ENCODE measurements around the gene CACNA1A. TPM values are rescaled to one million over a fixed set of nuclear protein-coding genes. Genes with fewer than 3 reads are reported as not detected.

Gene CACNA1A
- total RNA-seq, 1 donor from 2014 or later = 16.5 TPM

DNA sequence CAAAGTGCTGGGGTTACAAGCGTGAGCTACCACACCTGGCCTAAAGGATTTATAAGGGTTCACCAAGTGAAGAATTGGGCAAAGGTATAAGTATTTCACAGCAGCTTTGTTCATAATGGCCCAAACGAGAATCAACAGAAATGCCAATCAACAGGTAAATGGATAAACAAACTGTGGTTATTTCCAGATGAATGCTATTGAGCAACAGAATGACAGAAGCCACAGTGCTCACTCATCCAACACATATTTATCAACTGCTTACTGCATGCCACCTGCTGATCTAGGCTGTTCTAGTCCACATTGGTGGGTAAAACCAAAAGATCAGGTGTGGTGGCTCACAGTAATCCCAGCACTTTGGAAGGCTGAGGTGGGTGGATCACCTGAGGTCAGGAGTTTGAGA is 27.7 kb downstream of the CACNA1A start:
- no peak overlapping the region for H3K27ac ChIP-seq

DNA sequence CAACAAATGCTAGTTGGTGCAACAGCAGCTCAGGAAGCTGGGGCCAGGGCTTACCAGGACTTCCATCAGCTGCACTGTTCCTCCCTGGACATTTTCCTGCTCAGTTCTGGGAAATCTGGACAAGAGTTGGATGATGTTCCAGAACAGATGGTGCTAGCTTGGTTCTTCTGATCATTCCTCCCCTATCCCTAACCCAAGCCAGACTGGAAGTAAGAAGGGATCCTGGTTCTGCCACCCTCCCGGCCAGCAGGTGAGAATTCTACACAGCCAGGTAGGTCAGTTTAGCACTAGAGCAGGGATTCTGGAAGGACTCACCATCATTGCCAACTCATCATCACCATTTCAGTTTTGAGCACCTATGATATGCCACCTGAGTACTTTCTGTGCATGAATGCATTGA is 30.2 kb downstream of the CACNA1A start:
- H3K36me3 ChIP-seq = no peaks in the 10 kb centered on the region
- Mint-ChIP-seq H3K4me1 (no peaks in the 10 kb centered on the region), H3K9me3 (peaks cover 17% of the 10 kb centered on the region), H3K4me3 (no peak overlapping the region), H3K27ac (no peak overlapping the region), H3K36me3 (no peaks in the 10 kb centered on the region), H3K27me3 (ENCODE audit: insufficient read depth, low read depth) (no peaks in the 10 kb centered on the region)
- H3K9ac ChIP-seq = no peak overlapping the region
- H3K4me1 ChIP-seq = no peaks in the 10 kb centered on the region
- H3K79me2 ChIP-seq (ENCODE audit: low read depth) = no peaks in the 10 kb centered on the region
- peaks cover 15% of the 10 kb centered on the region for H3K9me3 ChIP-seq (ENCODE audit: low read depth)
- no peak overlapping the region for H2AFZ ChIP-seq (replicated peaks)
- H3F3A ChIP-seq (ENCODE audit: low read depth) = no peaks in the 10 kb centered on the region
- H3K27me3 ChIP-seq = no peaks in the 10 kb centered on the region
- no peak overlapping the region for H3K27ac ChIP-seq
- DNase-seq (ENCODE audit: low spot score) = no peak
- no peak overlapping the region for H3K4me2 ChIP-seq
- H3K4me3 ChIP-seq = no peak overlapping the region
- no peaks in the 10 kb centered on the region for H4K20me1 ChIP-seq (ENCODE audit: low read depth)
- TF ChIP-seq EZH2phosphoT487 (IDR thresholded peaks at IDR 0.05) (no peak), EZH2 (IDR thresholded peaks at IDR 0.05) (no peak)
- TF ChIP-seq, protein P1, sequence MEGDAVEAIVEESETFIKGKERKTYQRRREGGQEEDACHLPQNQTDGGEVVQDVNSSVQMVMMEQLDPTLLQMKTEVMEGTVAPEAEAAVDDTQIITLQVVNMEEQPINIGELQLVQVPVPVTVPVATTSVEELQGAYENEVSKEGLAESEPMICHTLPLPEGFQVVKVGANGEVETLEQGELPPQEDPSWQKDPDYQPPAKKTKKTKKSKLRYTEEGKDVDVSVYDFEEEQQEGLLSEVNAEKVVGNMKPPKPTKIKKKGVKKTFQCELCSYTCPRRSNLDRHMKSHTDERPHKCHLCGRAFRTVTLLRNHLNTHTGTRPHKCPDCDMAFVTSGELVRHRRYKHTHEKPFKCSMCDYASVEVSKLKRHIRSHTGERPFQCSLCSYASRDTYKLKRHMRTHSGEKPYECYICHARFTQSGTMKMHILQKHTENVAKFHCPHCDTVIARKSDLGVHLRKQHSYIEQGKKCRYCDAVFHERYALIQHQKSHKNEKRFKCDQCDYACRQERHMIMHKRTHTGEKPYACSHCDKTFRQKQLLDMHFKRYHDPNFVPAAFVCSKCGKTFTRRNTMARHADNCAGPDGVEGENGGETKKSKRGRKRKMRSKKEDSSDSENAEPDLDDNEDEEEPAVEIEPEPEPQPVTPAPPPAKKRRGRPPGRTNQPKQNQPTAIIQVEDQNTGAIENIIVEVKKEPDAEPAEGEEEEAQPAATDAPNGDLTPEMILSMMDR (IDR thresholded peaks at IDR 0.05) = no peak

More for the DNA sequence above, 27.7 kb downstream of the CACNA1A start:
- Mint-ChIP-seq H3K27me3 (ENCODE audit: insufficient read depth, low read depth) (no peaks in the 10 kb centered on the region), H3K4me3 (no peak overlapping the region), H3K9me3 (peaks cover 17% of the 10 kb centered on the region), H3K36me3 (no peaks in the 10 kb centered on the region), H3K4me1 (no peaks in the 10 kb centered on the region), H3K27ac (no peak overlapping the region)
- TF ChIP-seq, protein P1 (IDR thresholded peaks at IDR 0.05) = no peak
- TF ChIP-seq EZH2 (IDR thresholded peaks at IDR 0.05) (no peak), EZH2phosphoT487 (IDR thresholded peaks at IDR 0.05) (no peak)
- H3K27me3 ChIP-seq = no peaks in the 10 kb centered on the region
- no peak overlapping the region for H3K9ac ChIP-seq
- H4K20me1 ChIP-seq (ENCODE audit: low read depth) = no peaks in the 10 kb centered on the region
- H3F3A ChIP-seq (ENCODE audit: low read depth) = no peaks in the 10 kb centered on the region
- DNase-seq (ENCODE audit: low spot score) = no peak
- no peaks in the 10 kb centered on the region for H3K79me2 ChIP-seq (ENCODE audit: low read depth)
- H2AFZ ChIP-seq (replicated peaks) = no peak overlapping the region
- H3K4me2 ChIP-seq = no peak overlapping the region
- H3K4me1 ChIP-seq = no peaks in the 10 kb centered on the region
- no peaks in the 10 kb centered on the region for H3K36me3 ChIP-seq
- no peak overlapping the region for H3K4me3 ChIP-seq
- H3K9me3 ChIP-seq (ENCODE audit: low read depth) = peaks cover 15% of the 10 kb centered on the region

DNA sequence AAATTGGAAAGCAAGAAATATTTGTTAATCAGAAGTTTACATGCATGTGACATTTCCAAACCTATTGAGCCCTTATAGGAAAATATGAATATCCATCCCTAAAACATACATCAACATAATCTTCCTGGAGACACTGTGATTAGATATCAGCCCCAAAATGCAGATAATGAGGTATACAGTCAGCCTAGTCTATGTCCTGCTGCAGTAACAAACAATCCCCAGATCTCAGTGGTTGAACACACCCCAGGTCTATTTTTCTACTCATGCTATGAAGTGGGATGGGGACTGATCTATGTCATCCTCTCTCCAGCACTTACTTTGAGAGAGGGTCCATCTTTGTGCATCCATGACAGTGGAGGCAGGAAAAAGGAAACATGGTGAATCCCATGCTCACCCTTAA is 31.2 kb downstream of the CACNA1A start:
- Mint-ChIP-seq H3K27me3 (ENCODE audit: insufficient read depth, low read depth) (no peaks in the 10 kb centered on the region), H3K9me3 (peaks cover 17% of the 10 kb centered on the region)

More for the DNA sequence above, 31.2 kb downstream of the CACNA1A start:
- DNase-seq (ENCODE audit: low spot score) = no peak
- no peak overlapping the region for H3K9ac ChIP-seq
- H2AFZ ChIP-seq (replicated peaks) = no peak overlapping the region
- Mint-ChIP-seq H3K4me3 (no peak overlapping the region), H3K4me1 (no peaks in the 10 kb centered on the region), H3K27ac (no peak overlapping the region), H3K36me3 (no peaks in the 10 kb centered on the region)
- H3K27ac ChIP-seq = no peak overlapping the region
- H3K4me1 ChIP-seq = no peaks in the 10 kb centered on the region
- no peak overlapping the region for H3K4me2 ChIP-seq
- no peaks in the 10 kb centered on the region for H4K20me1 ChIP-seq (ENCODE audit: low read depth)
- peaks cover 15% of the 10 kb centered on the region for H3K9me3 ChIP-seq (ENCODE audit: low read depth)
- H3K79me2 ChIP-seq (ENCODE audit: low read depth) = no peaks in the 10 kb centered on the region
- H3K4me3 ChIP-seq = no peak overlapping the region
- no peaks in the 10 kb centered on the region for H3K27me3 ChIP-seq
- no peaks in the 10 kb centered on the region for H3F3A ChIP-seq (ENCODE audit: low read depth)
- H3K36me3 ChIP-seq = no peaks in the 10 kb centered on the region
- TF ChIP-seq, protein P1 (IDR thresholded peaks at IDR 0.05) = no peak
- TF ChIP-seq EZH2phosphoT487 (IDR thresholded peaks at IDR 0.05) (no peak), EZH2 (IDR thresholded peaks at IDR 0.05) (no peak)

Measured in neural progenitor cell (in vitro differentiated cells).